Body of pancreas (tissue), 4 donors: Measurements from ENCODE around the gene ZNF433.

Source experiments
- CTCF ChIP-seq, 7 experiments: fragments of 450-650 bp in 4 of 7; fragments of 200-600 bp in 3 of 7; sonication (generic) in 3 of 7; IDR thresholded peaks; one replicate each; pipeline ENCODE4 v1.5.1; 2016 to 2019; ENCODE audit warnings: antibody characterized with exemption in 7 of 7
- POLR2A ChIP-seq, 3 donors: fragments of 450-650 bp; IDR thresholded peaks; one replicate each; pipeline ENCODE4 v1.6.1; 2016; ENCODE audit warnings: antibody characterized with exemption in 3 of 3, mild to moderate bottlenecking in 2 of 3

DNA sequence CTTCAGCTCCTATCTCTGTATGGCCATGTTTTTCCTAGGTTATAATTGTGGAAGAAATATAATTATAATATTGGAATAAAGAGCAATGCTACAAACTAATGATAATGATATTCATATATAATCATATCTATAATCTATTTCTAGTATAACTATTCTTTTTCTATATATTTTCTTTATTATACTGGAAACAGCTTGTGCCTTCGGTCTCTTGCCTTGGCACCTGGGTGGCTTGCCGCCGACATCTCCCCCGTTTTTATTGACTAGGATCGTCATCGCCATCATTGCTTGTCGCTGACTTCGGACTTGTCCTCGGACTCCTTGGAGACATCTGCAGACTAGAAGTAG is 46.4 kb downstream of the ZNF433 start:
- no peak for TF ChIP-seq CTCF (IDR thresholded peaks at IDR 0.05)
- TF ChIP-seq POLR2A (IDR thresholded peaks at IDR 0.05) = no peak
